AG04449 (cell line): Measurements from ENCODE around the gene PROSER3.
"Not testable (repeated sequence)": the region's sequence is repeated elsewhere in the genome, so short reads cannot be mapped to it uniquely, and the experiment has no call there.

Source experiments
- CTCF ChIA-PET: fragments of 350-600 bp; formaldehyde crosslinking; extraction: SDS; loops from one replicate; lab custom pipeline; 2021; ENCODE audit warnings: antibody characterized with exemption; lab: Yijun Ruan, JAX
- POLR2A ChIA-PET: fragments of 400-600, 350-600 bp; formaldehyde crosslinking; extraction: SDS; loops from one replicate; lab custom pipeline; 2020; ENCODE audit warnings: antibody characterized with exemption, inconsistent platforms; lab: Yijun Ruan, JAX
- DNase-seq: peaks from one replicate; pipeline ENCODE4 v3.0.0-alpha.2; 2010; ENCODE audit warnings: low read depth, low spot score
- H3K4me3 ChIP-seq: 2 replicates; pipeline ENCODE4 v1.5.1; 2011; ENCODE audit warnings: low read depth, mild to moderate bottlenecking, control low read depth, low read length
- TF ChIP-seq, protein P1 (sequence below): IDR thresholded peaks from one replicate; pipeline ENCODE4 v1.5.1; 2011; ENCODE audit warnings: mild to moderate bottlenecking, moderate library complexity, low read length, control low read depth, inconsistent platforms; ENCODE audit not compliant: insufficient read depth; ENCODE audit errors: missing control alignments

Gene PROSER3

DNA sequence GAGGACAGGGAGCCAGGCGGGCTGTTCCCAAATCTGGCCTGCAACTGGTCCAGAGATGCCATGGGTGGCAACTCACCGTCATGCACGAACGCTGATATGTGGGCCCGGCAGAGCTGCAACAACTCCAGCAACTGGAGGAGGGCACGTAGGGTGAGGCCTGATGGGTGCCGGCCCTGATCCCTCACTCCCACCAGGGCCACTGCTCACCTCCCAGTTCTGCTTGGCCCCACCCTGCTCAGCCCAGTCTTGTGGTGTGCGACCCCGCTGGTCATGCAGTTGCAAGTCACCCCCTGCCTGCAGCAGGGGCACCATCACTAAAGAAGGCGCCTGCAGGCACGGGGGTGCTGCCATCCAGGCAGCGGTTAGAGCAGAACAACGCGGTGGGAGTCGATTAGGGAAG, 34.3 kb downstream of the PROSER3 start:
- CTCF ChIA-PET, result no interaction called here
- DNase-seq, result no peak
- POLR2A ChIA-PET, result no interaction called here
- H3K4me3 ChIP-seq, result no peak overlapping the region
- TF ChIP-seq, protein P1, sequence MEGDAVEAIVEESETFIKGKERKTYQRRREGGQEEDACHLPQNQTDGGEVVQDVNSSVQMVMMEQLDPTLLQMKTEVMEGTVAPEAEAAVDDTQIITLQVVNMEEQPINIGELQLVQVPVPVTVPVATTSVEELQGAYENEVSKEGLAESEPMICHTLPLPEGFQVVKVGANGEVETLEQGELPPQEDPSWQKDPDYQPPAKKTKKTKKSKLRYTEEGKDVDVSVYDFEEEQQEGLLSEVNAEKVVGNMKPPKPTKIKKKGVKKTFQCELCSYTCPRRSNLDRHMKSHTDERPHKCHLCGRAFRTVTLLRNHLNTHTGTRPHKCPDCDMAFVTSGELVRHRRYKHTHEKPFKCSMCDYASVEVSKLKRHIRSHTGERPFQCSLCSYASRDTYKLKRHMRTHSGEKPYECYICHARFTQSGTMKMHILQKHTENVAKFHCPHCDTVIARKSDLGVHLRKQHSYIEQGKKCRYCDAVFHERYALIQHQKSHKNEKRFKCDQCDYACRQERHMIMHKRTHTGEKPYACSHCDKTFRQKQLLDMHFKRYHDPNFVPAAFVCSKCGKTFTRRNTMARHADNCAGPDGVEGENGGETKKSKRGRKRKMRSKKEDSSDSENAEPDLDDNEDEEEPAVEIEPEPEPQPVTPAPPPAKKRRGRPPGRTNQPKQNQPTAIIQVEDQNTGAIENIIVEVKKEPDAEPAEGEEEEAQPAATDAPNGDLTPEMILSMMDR, result no peak

DNA sequence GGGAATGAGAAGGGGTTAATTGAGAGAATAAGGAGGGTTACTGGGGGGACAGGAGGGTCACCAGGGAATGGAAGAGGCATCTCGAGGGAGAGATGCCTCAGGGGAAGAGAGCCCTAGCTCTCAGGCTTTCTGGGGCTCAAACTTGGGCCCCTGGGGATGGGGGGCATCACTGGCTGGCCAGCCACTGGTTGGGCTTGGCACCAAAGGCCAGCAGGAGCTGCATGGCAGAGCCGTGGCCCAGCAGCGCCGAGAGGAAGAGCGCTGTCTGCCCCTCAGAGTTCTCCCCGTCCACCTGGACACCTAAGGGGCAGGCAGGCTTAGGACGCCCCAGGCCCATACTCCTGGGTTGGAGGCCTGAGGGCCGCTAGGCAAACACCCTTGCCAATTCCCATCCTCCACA, 34.9 kb downstream of the PROSER3 start:
- POLR2A ChIA-PET, result no interaction called here
- CTCF ChIA-PET, result no interaction called here
- no peak overlapping the region for H3K4me3 ChIP-seq
- TF ChIP-seq, protein P1, result no peak
- no peak for DNase-seq

DNA sequence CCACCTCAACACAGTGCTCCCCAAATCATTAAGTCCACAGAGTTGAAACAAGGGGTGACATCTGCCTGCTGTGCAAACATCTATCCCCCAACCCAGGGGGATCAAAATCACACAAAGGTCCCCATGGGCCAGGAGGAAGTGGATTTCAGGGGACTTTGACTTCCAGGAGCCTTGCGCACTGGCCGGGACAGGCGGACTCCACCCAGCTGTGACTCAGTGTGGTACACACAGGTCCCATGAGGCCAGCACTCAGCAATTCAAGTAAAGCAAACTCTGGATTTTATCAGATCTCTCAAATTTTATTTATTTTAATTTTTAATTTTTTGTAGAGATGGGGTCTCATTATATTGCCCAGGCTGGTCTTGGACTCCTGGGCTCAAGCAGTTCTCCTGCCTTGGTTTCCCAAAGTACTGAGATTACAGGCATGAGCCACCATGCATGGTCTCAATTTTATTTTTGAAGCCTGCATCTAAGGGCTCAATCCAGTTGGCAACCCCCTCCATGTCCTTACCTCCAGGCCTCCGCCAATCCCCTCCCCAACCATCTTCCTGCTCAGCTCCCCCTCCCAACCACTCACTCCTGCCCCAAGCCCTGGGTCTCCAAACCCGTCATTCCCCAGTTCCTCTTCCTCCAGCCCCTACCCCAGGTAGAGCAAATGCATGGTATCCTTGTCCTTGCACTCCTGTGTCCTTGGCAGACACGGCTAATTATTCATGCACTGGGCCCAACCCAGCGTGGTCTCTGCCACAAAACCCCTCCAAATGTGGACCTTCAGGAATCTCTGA, 35.6 kb downstream of the PROSER3 start:
- POLR2A ChIA-PET, result no interaction called here
- TF ChIP-seq, protein P1, result no peak
- no peak for DNase-seq
- CTCF ChIA-PET, result no interaction called here
- H3K4me3 ChIP-seq, result no peak overlapping the region

DNA sequence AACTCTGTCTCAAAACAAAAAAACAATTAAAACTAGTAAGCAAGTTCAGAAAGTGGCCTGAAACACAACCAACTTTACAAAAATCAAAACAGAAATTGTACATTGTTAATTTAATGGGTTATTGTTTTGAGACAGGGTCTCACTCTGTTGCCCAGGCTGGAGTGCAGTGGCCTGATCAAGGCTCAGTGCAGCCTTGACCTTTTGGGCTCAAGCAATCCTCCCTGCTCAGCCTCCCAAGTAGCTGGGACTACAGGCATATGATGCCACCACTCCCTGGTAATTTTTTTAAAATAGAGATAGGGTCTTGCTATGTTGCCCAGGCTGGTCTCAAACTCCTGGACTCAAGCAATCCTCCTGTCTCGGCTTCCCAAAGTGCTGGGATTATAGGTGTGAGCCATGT, 37.6 kb downstream of the PROSER3 start:
- POLR2A ChIA-PET, DNase-seq, H3K4me3 ChIP-seq, CTCF ChIA-PET: not testable (repeated sequence)

DNA sequence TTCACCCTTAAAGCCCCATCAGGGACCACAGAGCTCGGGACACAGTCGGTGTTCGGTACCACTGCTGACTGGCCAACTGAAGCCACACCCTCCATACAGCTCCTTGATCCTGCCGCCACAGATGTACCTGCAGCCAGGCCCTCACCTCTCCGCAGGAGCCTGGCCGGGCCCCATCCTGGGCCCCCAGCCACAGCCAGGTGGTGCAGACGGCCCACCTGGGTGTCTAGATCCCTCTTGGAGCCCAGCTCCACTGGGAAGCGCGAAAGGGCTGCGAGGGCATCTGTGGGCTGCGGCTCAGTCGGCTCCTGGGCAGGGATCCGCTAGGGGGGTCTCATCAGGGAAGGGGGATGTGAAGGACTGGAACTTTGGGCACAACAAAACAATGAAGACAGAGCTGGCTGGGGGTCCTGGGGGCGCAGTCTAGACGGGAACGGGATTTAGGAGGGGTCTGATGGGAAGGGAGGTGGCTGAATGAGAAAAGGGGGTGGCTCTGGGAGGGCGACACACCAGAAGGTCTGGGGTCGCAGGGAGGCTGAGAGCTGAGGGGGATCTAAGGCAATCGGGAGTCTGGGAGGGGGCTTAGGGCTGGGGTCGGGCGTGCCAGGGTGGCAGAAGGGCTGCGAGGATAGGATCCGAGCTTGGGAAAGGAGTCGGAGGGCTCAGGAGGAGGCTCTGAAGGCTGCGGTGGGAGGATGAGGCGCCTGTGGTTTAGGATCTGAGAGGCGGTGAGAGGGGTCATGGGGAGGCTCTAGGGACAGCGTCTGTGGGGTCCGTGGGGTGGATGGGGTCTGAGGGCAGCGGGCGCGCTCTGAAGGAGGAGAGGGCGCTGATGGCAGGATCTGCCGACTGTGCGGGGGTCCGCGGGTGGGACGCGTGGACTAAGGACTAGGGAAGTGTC, 38.9 kb downstream of the PROSER3 start:
- CTCF ChIA-PET, result no interaction called here
- TF ChIP-seq, protein P1, result no peak
- POLR2A ChIA-PET, result interaction anchor here (0.6 kb wide), 1 partner anchor 17 kb away, joined by 4 read pairs; no protein-coding TSS in a partner anchor
- no peak overlapping the region for H3K4me3 ChIP-seq
- DNase-seq, result no peak

DNA sequence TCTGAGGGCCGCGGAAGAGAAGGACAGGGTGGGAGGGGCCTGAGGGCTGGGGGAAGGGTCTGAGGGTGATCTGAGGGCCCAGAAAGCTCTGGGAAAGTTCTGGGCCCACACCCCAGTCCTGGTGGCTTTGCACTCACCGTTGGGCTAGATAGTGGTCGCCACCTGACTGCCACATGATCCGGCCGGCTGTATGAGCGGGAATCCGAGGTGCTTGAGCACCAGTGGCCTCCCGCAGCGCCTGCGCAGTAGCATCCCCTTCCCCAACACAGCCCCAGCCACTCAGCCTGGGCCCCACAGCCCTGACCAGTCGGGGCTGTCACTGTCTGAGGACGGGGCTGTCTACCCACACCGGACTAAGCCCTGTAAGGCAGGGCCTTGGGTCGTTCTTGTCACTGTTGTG, 39.7 kb downstream of the PROSER3 start:
- ChIA-PET POLR2A (no interaction called here), CTCF (no interaction called here)
- TF ChIP-seq, protein P1, result no peak
- no peak for DNase-seq
- H3K4me3 ChIP-seq, result no peak overlapping the region
